NB4 (cell line): Measurements from ENCODE around the gene SPATA12.

Experiments
- CTCF ChIP-seq: IDR thresholded peaks from one replicate; pipeline ENCODE4 v1.5.1; 2012; ENCODE audit warnings: low read depth, low read length
- MYC ChIP-seq: IDR thresholded peaks from 2 replicates; pipeline ENCODE4 v1.6.1; 2011; ENCODE audit warnings: low read depth, low read length
- POLR2A ChIP-seq: IDR thresholded peaks from 2 replicates; pipeline ENCODE4 v1.6.1; 2011; ENCODE audit warnings: mild to moderate bottlenecking; ENCODE audit not compliant: insufficient read length; ENCODE audit errors: extremely low read depth
- TF ChIP-seq, protein P1 (sequence below): IDR thresholded peaks from 2 replicates; pipeline ENCODE4 v1.6.1; 2011; ENCODE audit warnings: low read depth, low read length

- TF ChIP-seq CTCF (no peak), POLR2A (no peak), MYC (no peak)
- TF ChIP-seq, protein P1, sequence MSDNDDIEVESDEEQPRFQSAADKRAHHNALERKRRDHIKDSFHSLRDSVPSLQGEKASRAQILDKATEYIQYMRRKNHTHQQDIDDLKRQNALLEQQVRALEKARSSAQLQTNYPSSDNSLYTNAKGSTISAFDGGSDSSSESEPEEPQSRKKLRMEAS, result peak; percentile 14; the same call in 1 of the 2 replicates
Observed at GRCh38 chr3:57048052-57048671, 12.3 kb upstream of the SPATA12 start.
